ENCODE data around the gene GP5. TPM values are rescaled to one million over a fixed set of nuclear protein-coding genes. Genes with fewer than 3 reads are reported as not detected.

Gene GP5
- total RNA-seq, 1 donor from 2014 or later = 0.42 TPM

DNA sequence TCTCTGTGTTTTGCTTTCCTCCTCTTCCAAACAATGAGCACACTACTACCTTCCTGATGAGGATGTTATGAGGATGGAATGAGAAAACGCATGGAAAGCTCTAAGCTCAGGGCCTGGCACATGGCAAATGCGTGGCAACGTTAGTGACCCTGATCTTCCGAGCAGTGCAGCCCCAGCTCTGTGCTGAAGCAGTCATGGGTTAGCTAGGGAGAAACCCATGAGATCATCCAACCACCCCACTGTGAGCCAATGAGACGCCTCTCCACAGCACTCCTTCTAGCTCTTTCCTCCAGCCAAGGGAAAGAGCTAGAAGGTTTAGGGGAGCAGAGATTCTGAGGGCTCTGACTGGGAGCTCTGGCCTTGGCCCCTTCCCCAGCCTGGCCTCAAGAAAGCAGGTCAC is 52.4 kb downstream of the GP5 start:
- Histone ChIP-seq H3K4me3 (ENCODE audit: low read depth, low read length) (no peak overlapping the region), H3K27me3 (ENCODE audit: control insufficient read depth, insufficient read depth, low read length) (peaks cover 9% of the 10 kb centered on the region), H3K36me3 (ENCODE audit: control insufficient read depth, insufficient read depth, low read length) (no peaks in the 10 kb centered on the region)
- no peak for DNase-seq (ENCODE audit: low read depth)
- TF ChIP-seq CTCF (IDR thresholded peaks at IDR 0.05; ENCODE audit: insufficient read depth, low read length, poor library complexity, severe bottlenecking) = no peak

DNA sequence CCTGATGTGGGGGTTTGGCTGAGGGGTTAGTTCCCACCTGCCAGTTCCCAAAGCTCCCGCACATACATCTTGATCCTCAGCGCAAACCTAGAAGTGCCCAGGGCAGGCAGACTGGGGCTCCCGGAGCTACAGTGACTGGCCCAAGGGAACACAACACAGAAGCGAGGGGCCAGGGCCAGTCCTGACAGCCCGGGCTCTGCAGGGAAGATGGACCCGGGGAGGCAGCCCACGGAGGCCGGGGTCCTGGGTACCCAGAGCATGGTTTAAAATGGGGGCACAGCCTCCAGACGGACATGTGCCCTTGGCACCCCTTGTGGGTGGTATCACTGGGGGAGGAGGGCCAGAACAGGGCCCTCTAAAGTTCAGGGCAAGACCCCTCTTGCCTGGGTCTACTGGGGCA is 53.0 kb downstream of the GP5 start:
- TF ChIP-seq CTCF (IDR thresholded peaks at IDR 0.05; ENCODE audit: insufficient read depth, low read length, poor library complexity, severe bottlenecking) = no peak
- peaks cover 9% of the 10 kb centered on the region for H3K27me3 ChIP-seq (ENCODE audit: control insufficient read depth, insufficient read depth, low read length)
- no peak overlapping the region for H3K4me3 ChIP-seq (ENCODE audit: low read depth, low read length)
- no peaks in the 10 kb centered on the region for H3K36me3 ChIP-seq (ENCODE audit: control insufficient read depth, insufficient read depth, low read length)
- DNase-seq (ENCODE audit: low read depth) = no peak

Other genes with a start within 250 kb of the GP5 start
- not detected in 2 replicates for gene CPN2, start 47.9 kb downstream of the GP5 start, total RNA-seq
- not detected in 2 replicates for gene LRRC15, start 29.5 kb downstream of the GP5 start, total RNA-seq
- 273 and 324 TPM in 2 replicates for gene ATP13A3, start 87.7 kb upstream of the GP5 start, total RNA-seq
- 16.0 and 16.2 TPM in 2 replicates for gene TMEM44, start 234.2 kb upstream of the GP5 start, total RNA-seq

Data from kidney epithelial cell (primary cell).